GM23338 (cell line): ENCODE results near the gene MALSU1. TPM values are rescaled to one million over a fixed set of nuclear protein-coding genes. Genes with fewer than 3 reads are reported as not detected.
A peak's percentile ranks its signal among the peaks of the same experiment; 100 is the strongest.

Experiments
- ATAC-seq: fragments of 200-7000 bp; cut with Tn5 transposase; 3 replicates; pipeline ENCODE4 v1.9.1; 2020
- DNase-seq: peaks from one replicate; pipeline ENCODE4 v3.0.0-alpha.2; 2015; ENCODE audit warnings: low spot score
- H2AFZ ChIP-seq: fragments of 200-600 bp; sonication (generic); 2 replicates; pipeline ENCODE4 v1.8.0; 2016; ENCODE audit warnings: antibody characterized with exemption, mild to moderate bottlenecking, moderate library complexity
- H3F3A ChIP-seq: fragments of 200-600 bp; sonication (generic); replicated peaks from 2 replicates; pipeline ENCODE4 v1.8.0; 2017; ENCODE audit warnings: antibody characterized with exemption, mixed run types, low read depth
- H3K27ac ChIP-seq: fragments of 200-600 bp; sonication (generic); 2 replicates; pipeline ENCODE4 v1.6.1; 2016; ENCODE audit warnings: low read depth
- H3K27me3 ChIP-seq: fragments of 200-600 bp; sonication (generic); 2 replicates; pipeline ENCODE4 v1.8.0; 2016; ENCODE audit warnings: mild to moderate bottlenecking, mixed run types, moderate library complexity; ENCODE audit not compliant: insufficient read depth
- H3K36me3 ChIP-seq: fragments of 200-600 bp; sonication (generic); 2 replicates; pipeline ENCODE4 v1.8.0; 2016; ENCODE audit warnings: mild to moderate bottlenecking; ENCODE audit not compliant: insufficient read depth
- H3K4me1 ChIP-seq: fragments of 200-600 bp; sonication (generic); 2 replicates; pipeline ENCODE4 v1.8.0; 2016; ENCODE audit warnings: mild to moderate bottlenecking, moderate library complexity; ENCODE audit not compliant: insufficient read depth
- H3K4me2 ChIP-seq: fragments of 200-600 bp; sonication (generic); 2 replicates; pipeline ENCODE4 v1.7.1; 2017; ENCODE audit warnings: mixed run types
- H3K4me3 ChIP-seq: fragments of 200-600 bp; sonication (generic); 2 replicates; pipeline ENCODE4 v1.6.1; 2016; ENCODE audit warnings: mixed run types
- H3K79me2 ChIP-seq: fragments of 200-600 bp; sonication (generic); replicated peaks from 2 replicates; pipeline ENCODE4 v1.8.0; 2017; ENCODE audit warnings: mild to moderate bottlenecking; ENCODE audit not compliant: insufficient read depth
- H3K9me2 ChIP-seq: fragments of 200-600 bp; sonication (generic); 2 replicates; pipeline ENCODE4 v1.8.0; 2017; ENCODE audit not compliant: insufficient read depth
- H4K20me1 ChIP-seq: fragments of 200-600 bp; sonication (generic); replicated peaks from 2 replicates; pipeline ENCODE4 v1.8.0; 2017; ENCODE audit warnings: mild to moderate bottlenecking; ENCODE audit not compliant: insufficient read depth
- H3K27ac Mint-ChIP-seq: 2 replicates; pipeline ENCODE4 v1.8.0; 2020; ENCODE audit warnings: inconsistent platforms, mild to moderate bottlenecking, moderate library complexity, mixed read lengths
- H3K27me3 Mint-ChIP-seq: 3 replicates; pipeline ENCODE4 v1.8.0; 2022; ENCODE audit warnings: low read depth, mild to moderate bottlenecking, moderate library complexity, mixed read lengths, inconsistent platforms; ENCODE audit not compliant: insufficient read depth, poor library complexity
- H3K36me3 Mint-ChIP-seq: 3 replicates; pipeline ENCODE4 v1.8.0; 2021; ENCODE audit warnings: low read depth, mild to moderate bottlenecking, inconsistent platforms, moderate library complexity, mixed read lengths
- H3K4me1 Mint-ChIP-seq: 3 replicates; pipeline ENCODE4 v1.8.0; 2020; ENCODE audit warnings: mild to moderate bottlenecking, inconsistent platforms, mixed read lengths
- H3K4me3 Mint-ChIP-seq: 3 replicates; pipeline ENCODE4 v1.8.0; 2021; ENCODE audit warnings: moderate library complexity, mild to moderate bottlenecking, inconsistent platforms, mixed read lengths
- H3K9me3 Mint-ChIP-seq: 3 replicates; pipeline ENCODE4 v1.8.0; 2020; ENCODE audit warnings: moderate library complexity, mild to moderate bottlenecking, inconsistent platforms, mixed read lengths
- CREB1 ChIP-seq: fragments of 250-450 bp; sonication (Bioruptor Pico); IDR thresholded peaks from 2 replicates; pipeline ENCODE4 v1.5.0; 2020; ENCODE audit warnings: low read depth, mild to moderate bottlenecking, moderate library complexity
- EZH2 ChIP-seq: fragments of 200-600 bp; sonication (generic); IDR thresholded peaks from one replicate; pipeline ENCODE4 v1.8.0; 2017; ENCODE audit warnings: antibody characterized with exemption, mild to moderate bottlenecking, low read depth; ENCODE audit not compliant: unreplicated experiment
- JUNB ChIP-seq: IDR thresholded peaks from one replicate; pipeline ENCODE4 v1.6.1; 2016; ENCODE audit warnings: antibody characterized with exemption; ENCODE audit not compliant: unreplicated experiment
- NANOG ChIP-seq: IDR thresholded peaks from 2 replicates; pipeline ENCODE4 v1.6.1; 2016; ENCODE audit warnings: antibody characterized with exemption, borderline replicate concordance
- POLR2AphosphoS5 ChIP-seq: IDR thresholded peaks from 2 replicates; pipeline ENCODE4 v1.6.1; 2016; ENCODE audit warnings: antibody characterized with exemption, low read depth
- STAT1 ChIP-seq: IDR thresholded peaks from one replicate; pipeline ENCODE4 v1.6.1; 2016; ENCODE audit warnings: antibody characterized with exemption; ENCODE audit not compliant: unreplicated experiment
- ZNF331 ChIP-seq: fragments of 250-450 bp; sonication (Bioruptor Pico); IDR thresholded peaks from 2 replicates; pipeline ENCODE4 v1.5.0; 2020; ENCODE audit warnings: low read depth, mild to moderate bottlenecking, moderate library complexity
- polyA plus RNA-seq: library from polyadenylated mRNA; unstranded; fragments of >200 nt; fragmentation: Nextera tagmentation; extraction: Ambion mirVana; gene quantifications from 2 replicates; pipeline ENCODE4 v1.2.1, GENCODE V29; 2016
- total RNA-seq: library from RNA; depleted of rRNA; stranded (reverse); fragments of >200 nt; shearing (Covaris generic); gene quantifications from 2 replicates; pipeline ENCODE4 v1.2.3, GENCODE V29; 2014
- TF ChIP-seq, protein P1 (sequence below), 2 experiments: fragments of 200-600 bp in 1 of 2; sonication (generic) in 1 of 2; conservative IDR thresholded peaks; 2 replicates each; pipeline versions ENCODE4 v1.5.1 to v1.6.1; 2016 to 2017; ENCODE audit warnings: antibody characterized with exemption in 2 of 2, low read depth in 2 of 2, mild to moderate bottlenecking in 2 of 2, moderate library complexity in 1 of 2
- TF ChIP-seq, protein P2 (sequence below): IDR thresholded peaks from one replicate; pipeline ENCODE4 v1.6.1; 2018; ENCODE audit warnings: antibody characterized with exemption; ENCODE audit not compliant: unreplicated experiment

MALSU1 gene
- total and polyA plus RNA-seq, 2 experiments from 2014 or later: 96.8 to 209 TPM

DNA sequence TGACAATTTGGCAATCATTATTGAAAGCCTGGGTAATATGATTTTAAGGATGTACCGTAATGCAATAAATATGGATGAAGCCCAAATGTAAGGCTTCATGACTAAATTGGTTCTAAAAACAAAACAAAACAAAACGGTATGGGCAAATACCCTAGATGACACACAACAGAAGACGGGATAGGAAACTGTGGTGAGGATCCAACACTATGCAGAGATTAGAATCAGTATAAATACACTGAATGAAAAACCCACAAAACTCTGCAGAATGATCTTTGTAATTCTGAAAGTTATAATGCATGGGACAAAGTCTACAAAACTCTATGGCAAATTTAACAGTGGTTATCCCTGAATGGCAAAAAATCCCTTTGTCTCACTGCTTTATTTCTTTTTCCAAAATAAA lies 57.6 kb downstream of the MALSU1 start (continued):
- TF ChIP-seq, protein P1, sequence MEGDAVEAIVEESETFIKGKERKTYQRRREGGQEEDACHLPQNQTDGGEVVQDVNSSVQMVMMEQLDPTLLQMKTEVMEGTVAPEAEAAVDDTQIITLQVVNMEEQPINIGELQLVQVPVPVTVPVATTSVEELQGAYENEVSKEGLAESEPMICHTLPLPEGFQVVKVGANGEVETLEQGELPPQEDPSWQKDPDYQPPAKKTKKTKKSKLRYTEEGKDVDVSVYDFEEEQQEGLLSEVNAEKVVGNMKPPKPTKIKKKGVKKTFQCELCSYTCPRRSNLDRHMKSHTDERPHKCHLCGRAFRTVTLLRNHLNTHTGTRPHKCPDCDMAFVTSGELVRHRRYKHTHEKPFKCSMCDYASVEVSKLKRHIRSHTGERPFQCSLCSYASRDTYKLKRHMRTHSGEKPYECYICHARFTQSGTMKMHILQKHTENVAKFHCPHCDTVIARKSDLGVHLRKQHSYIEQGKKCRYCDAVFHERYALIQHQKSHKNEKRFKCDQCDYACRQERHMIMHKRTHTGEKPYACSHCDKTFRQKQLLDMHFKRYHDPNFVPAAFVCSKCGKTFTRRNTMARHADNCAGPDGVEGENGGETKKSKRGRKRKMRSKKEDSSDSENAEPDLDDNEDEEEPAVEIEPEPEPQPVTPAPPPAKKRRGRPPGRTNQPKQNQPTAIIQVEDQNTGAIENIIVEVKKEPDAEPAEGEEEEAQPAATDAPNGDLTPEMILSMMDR (conservative IDR thresholded peaks at IDR 0.05; ENCODE audit: low read depth in 2 of 2): no peak
- TF ChIP-seq NANOG: no peak
- TF ChIP-seq POLR2AphosphoS5: no peak
- no peak for TF ChIP-seq CREB1
- TF ChIP-seq JUNB: no peak
- TF ChIP-seq EZH2: no peak
- no peak for TF ChIP-seq STAT1

DNA sequence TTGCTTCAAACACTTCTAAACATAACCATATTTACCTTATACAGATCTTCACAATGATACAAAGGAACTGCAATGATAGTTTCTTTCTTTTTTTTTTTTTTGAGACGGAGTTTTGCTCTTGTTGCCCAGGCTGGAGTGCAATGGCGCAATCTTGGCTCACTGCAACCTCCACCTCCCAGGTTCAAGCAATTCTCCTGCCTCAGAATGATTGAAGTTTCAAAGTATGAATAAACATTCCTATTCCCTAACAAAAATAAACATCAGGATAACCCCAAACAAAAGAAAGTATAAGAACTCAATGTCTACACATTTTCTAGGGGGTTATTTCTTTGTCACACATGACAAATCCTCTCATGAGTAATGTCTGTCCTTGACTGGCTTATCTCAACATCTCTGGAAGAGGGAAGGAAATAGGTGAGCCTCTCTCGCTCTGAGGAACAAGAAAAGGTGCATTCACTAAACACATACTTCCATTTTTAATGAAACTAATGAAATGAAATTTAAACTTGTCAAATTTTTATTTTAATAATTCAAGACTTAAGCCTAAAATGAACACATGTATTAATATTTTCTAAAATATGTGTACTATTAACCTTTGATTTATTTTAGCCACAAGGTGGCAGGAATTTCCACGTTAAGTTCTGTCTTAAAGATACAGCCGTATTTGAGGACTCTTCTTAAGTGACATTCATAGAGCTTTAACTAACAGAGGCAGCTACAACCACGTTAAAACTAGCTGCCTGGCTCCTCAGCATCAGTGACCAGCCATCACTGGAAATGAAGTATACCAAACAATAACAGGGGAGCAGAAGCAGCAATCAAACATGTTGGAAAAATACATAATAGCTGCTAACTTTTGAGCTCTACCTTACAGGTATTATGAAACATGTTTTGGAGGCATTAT lies 58.3 kb downstream of the MALSU1 start:
- Histone ChIP-seq H3K27me3 (no peaks in the 10 kb centered on the region), H4K20me1 (peaks cover 10% of the 10 kb centered on the region; the same call in 1 of the 2 replicates), H3K4me1 (no peaks in the 10 kb centered on the region), H3K4me3 (no peak overlapping the region), H3K27ac (peak overlapping the region; percentile 76; the same call in 1 of the 2 replicates), H3K9me2 (no peaks in the 10 kb centered on the region), H3K79me2 (peaks cover 83% of the 10 kb centered on the region), H3K36me3 (peaks cover 4% of the 10 kb centered on the region; the same call in 1 of the 2 replicates), H2AFZ (no peak overlapping the region), H3K4me2 (no peak overlapping the region), H3F3A (0 out of 2 replicates have a peak, but pooled peaks cover 4% of the 10 kb centered on the region)
- Mint-ChIP-seq H3K9me3 (no peaks in the 10 kb centered on the region), H3K36me3 (peaks cover 26% of the 10 kb centered on the region), H3K27ac (no peak overlapping the region), H3K27me3 (peaks cover 6% of the 10 kb centered on the region), H3K4me1 (no peaks in the 10 kb centered on the region; the same call in none of the 3 replicates), H3K4me3 (no peak overlapping the region)
- DNase-seq (peak; percentile 39), ATAC-seq (peak; percentile 51)
- TF ChIP-seq, protein P1 (conservative IDR thresholded peaks at IDR 0.05; ENCODE audit: low read depth in 2 of 2): peak; percentile 47 to 56
- TF ChIP-seq ZNF331 (CRISPR knock-in tag) (no peak), POLR2AphosphoS5 (no peak)
- TF ChIP-seq, protein P2, sequence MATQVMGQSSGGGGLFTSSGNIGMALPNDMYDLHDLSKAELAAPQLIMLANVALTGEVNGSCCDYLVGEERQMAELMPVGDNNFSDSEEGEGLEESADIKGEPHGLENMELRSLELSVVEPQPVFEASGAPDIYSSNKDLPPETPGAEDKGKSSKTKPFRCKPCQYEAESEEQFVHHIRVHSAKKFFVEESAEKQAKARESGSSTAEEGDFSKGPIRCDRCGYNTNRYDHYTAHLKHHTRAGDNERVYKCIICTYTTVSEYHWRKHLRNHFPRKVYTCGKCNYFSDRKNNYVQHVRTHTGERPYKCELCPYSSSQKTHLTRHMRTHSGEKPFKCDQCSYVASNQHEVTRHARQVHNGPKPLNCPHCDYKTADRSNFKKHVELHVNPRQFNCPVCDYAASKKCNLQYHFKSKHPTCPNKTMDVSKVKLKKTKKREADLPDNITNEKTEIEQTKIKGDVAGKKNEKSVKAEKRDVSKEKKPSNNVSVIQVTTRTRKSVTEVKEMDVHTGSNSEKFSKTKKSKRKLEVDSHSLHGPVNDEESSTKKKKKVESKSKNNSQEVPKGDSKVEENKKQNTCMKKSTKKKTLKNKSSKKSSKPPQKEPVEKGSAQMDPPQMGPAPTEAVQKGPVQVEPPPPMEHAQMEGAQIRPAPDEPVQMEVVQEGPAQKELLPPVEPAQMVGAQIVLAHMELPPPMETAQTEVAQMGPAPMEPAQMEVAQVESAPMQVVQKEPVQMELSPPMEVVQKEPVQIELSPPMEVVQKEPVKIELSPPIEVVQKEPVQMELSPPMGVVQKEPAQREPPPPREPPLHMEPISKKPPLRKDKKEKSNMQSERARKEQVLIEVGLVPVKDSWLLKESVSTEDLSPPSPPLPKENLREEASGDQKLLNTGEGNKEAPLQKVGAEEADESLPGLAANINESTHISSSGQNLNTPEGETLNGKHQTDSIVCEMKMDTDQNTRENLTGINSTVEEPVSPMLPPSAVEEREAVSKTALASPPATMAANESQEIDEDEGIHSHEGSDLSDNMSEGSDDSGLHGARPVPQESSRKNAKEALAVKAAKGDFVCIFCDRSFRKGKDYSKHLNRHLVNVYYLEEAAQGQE: no peak
